Mesenchymal stem cell (in vitro differentiated cells and primary cell): ENCODE results near the gene PLK5.

ENCODE experiments used
- DNase-seq: peaks from one replicate; pipeline ENCODE4 v3.0.0-alpha.2; 2013
- H2AFZ ChIP-seq: one replicate; pipeline ENCODE4 v1.6.1; 2013; ENCODE audit warnings: low read depth, mild to moderate bottlenecking, control low read depth, inconsistent platforms, low read length, moderate library complexity
- H2AK5ac ChIP-seq: 2 replicates; pipeline ENCODE4 v1.6.1; 2013; ENCODE audit warnings: low read length, moderate library complexity, mild to moderate bottlenecking, inconsistent platforms; ENCODE audit not compliant: severe bottlenecking
- H2BK120ac ChIP-seq: one replicate; pipeline ENCODE4 v1.6.1; 2013; ENCODE audit warnings: low read depth, mild to moderate bottlenecking, inconsistent platforms, low read length, moderate library complexity
- H2BK12ac ChIP-seq, 2 experiments: one replicate each; pipeline ENCODE4 v1.6.1; 2013; ENCODE audit warnings: inconsistent platforms in 2 of 2, low read length in 2 of 2, mild to moderate bottlenecking in 2 of 2, moderate library complexity in 2 of 2, control low read depth in 1 of 2
- H2BK15ac ChIP-seq: one replicate; pipeline ENCODE4 v1.6.1; 2013; ENCODE audit warnings: mild to moderate bottlenecking, low read depth, inconsistent platforms; ENCODE audit not compliant: poor library complexity, severe bottlenecking
- H2BK5ac ChIP-seq: 2 replicates; pipeline ENCODE4 v1.6.1; 2013; ENCODE audit warnings: low read depth, mild to moderate bottlenecking, low read length, control low read depth, inconsistent platforms; ENCODE audit not compliant: poor library complexity, severe bottlenecking
- H3K14ac ChIP-seq, 2 experiments: one replicate each; pipeline ENCODE4 v1.6.1; 2013; ENCODE audit warnings: inconsistent platforms in 2 of 2, low read length in 2 of 2, control low read depth in 1 of 2, mild to moderate bottlenecking in 1 of 2, moderate library complexity in 1 of 2
- H3K18ac ChIP-seq, 2 experiments: one replicate each; pipeline ENCODE4 v1.6.1; 2013; ENCODE audit warnings: inconsistent platforms in 2 of 2, low read length in 2 of 2, control low read depth in 1 of 2, low read depth in 1 of 2, mild to moderate bottlenecking in 1 of 2
- H3K23ac ChIP-seq, 2 experiments: one replicate each; pipeline ENCODE4 v1.6.1; 2013; ENCODE audit warnings: inconsistent platforms in 2 of 2, low read length in 2 of 2, mild to moderate bottlenecking in 2 of 2, moderate library complexity in 2 of 2, control low read depth in 1 of 2
- H3K27ac ChIP-seq: 2 replicates; pipeline ENCODE4 v1.5.1; 2013; ENCODE audit warnings: mild to moderate bottlenecking, moderate library complexity, low read length, control low read depth, inconsistent platforms; ENCODE audit not compliant: poor library complexity, severe bottlenecking
- H3K27me3 ChIP-seq, 2 experiments: 2 replicates each; pipeline versions ENCODE4 v1.6.1 to v1.7.0; 2013; ENCODE audit warnings: low read length in 2 of 2, mild to moderate bottlenecking in 2 of 2, moderate library complexity in 2 of 2, control low read depth in 1 of 2, inconsistent platforms in 1 of 2; ENCODE audit not compliant: control insufficient read depth in 1 of 2, insufficient read depth in 1 of 2
- H3K36me3 ChIP-seq, 2 experiments: 2 replicates each; pipeline versions ENCODE4 v1.6.1 to v1.7.0; 2013; ENCODE audit warnings: low read length in 2 of 2, control low read depth in 1 of 2, inconsistent platforms in 1 of 2, low read depth in 1 of 2, mild to moderate bottlenecking in 1 of 2; ENCODE audit not compliant: insufficient read depth in 2 of 2, control insufficient read depth in 1 of 2
- H3K4ac ChIP-seq, 2 experiments: one replicate each; pipeline ENCODE4 v1.6.1; 2013; ENCODE audit warnings: inconsistent platforms in 2 of 2, low read length in 2 of 2, mild to moderate bottlenecking in 2 of 2, moderate library complexity in 2 of 2, control low read depth in 1 of 2, low read depth in 1 of 2
- H3K4me1 ChIP-seq: 2 replicates; pipeline ENCODE4 v1.6.1; 2013; ENCODE audit warnings: low read depth, low read length, control low read depth; ENCODE audit not compliant: control insufficient read depth, insufficient read depth
- H3K4me2 ChIP-seq: 2 replicates; pipeline ENCODE4 v1.6.1; 2013; ENCODE audit warnings: low read length, mild to moderate bottlenecking, inconsistent platforms; ENCODE audit not compliant: poor library complexity, severe bottlenecking
- H3K4me3 ChIP-seq, 2 experiments: 2 replicates each; pipeline versions ENCODE4 v1.5.1 to v1.7.0; 2013; ENCODE audit warnings: low read length in 2 of 2, mild to moderate bottlenecking in 2 of 2, control low read depth in 1 of 2, low read depth in 1 of 2; ENCODE audit not compliant: insufficient read depth in 1 of 2
- H3K79me1 ChIP-seq: replicated peaks from 2 replicates; pipeline ENCODE4 v1.6.1; 2013; ENCODE audit warnings: mild to moderate bottlenecking, control low read depth, low read length, inconsistent platforms; ENCODE audit not compliant: poor library complexity, severe bottlenecking
- H3K9ac ChIP-seq: 2 replicates; pipeline ENCODE4 v1.7.0; 2013; ENCODE audit warnings: mild to moderate bottlenecking, low read length, moderate library complexity
- H3K9me3 ChIP-seq: 2 replicates; pipeline ENCODE4 v1.7.0; 2013; ENCODE audit warnings: mild to moderate bottlenecking, low read length; ENCODE audit not compliant: control insufficient read depth
- H4K8ac ChIP-seq: one replicate; pipeline ENCODE4 v1.6.1; 2013; ENCODE audit warnings: inconsistent platforms, mild to moderate bottlenecking, low read length, moderate library complexity
- H4K91ac ChIP-seq: one replicate; pipeline ENCODE4 v1.6.1; 2013; ENCODE audit warnings: mild to moderate bottlenecking, low read length, inconsistent platforms
- WGBS: methylation state at CpG from one replicate; pipeline ENCODE4 v1.1.7; 2013; ENCODE audit warnings: mixed read lengths; 5-methylcytosine and 5-hydroxymethylcytosine counted together

The PLK5 gene

DNA sequence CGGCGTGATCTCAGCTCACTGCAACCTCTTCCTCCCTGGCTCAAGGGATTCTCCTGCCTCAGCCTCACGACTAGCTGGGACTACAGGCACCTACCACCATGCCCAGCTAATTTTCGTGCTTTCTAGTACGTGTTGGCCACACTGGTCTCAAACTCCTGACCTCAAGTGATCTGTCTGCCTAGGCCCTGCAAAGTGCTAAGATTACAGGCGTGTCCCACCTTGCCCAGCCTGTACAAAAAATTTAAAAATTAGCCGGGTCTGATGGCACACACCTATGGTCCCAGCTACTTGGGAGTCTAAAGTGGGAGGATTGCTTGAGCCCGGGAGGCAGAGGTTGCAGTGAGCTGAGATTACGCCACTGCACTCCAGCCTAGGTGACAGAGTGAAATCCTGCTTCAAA lies 48.9 kb downstream of the PLK5 start:
- H3K4ac ChIP-seq, result no peak overlapping the region
- H3K79me1 ChIP-seq, result peaks cover 12% of the 10 kb centered on the region
- H4K91ac ChIP-seq, result no peak overlapping the region
- no peak overlapping the region for H2BK5ac ChIP-seq
- H3K27ac ChIP-seq, result no peak overlapping the region
- no peak overlapping the region for H2AK5ac ChIP-seq
- no peak overlapping the region for H3K4me2 ChIP-seq
- no peak overlapping the region for H3K9ac ChIP-seq
- peaks cover 0 to 8% of the 10 kb centered on the region in 2 experiments for H3K27me3 ChIP-seq
- no peak overlapping the region for H4K8ac ChIP-seq
- H2AFZ ChIP-seq, result no peak overlapping the region
- no peak for DNase-seq
- no peak overlapping the region for H3K23ac ChIP-seq
- WGBS, result 85% methylated on average over 9 of the region's 9 CpGs
- peak overlapping the region; percentile 15 for H2BK15ac ChIP-seq
- no peak overlapping the region for H3K18ac ChIP-seq
- H3K36me3 ChIP-seq, result peaks cover 14 to 32% of the 10 kb centered on the region in 2 experiments
- H3K4me1 ChIP-seq, result peaks cover 6% of the 10 kb centered on the region
- H2BK120ac ChIP-seq, result no peak overlapping the region
- H2BK12ac ChIP-seq, result no peak overlapping the region
- no peaks in the 10 kb centered on the region for H3K9me3 ChIP-seq
- H3K14ac ChIP-seq, result no peak overlapping the region
- no peak overlapping the region for H3K4me3 ChIP-seq

DNA sequence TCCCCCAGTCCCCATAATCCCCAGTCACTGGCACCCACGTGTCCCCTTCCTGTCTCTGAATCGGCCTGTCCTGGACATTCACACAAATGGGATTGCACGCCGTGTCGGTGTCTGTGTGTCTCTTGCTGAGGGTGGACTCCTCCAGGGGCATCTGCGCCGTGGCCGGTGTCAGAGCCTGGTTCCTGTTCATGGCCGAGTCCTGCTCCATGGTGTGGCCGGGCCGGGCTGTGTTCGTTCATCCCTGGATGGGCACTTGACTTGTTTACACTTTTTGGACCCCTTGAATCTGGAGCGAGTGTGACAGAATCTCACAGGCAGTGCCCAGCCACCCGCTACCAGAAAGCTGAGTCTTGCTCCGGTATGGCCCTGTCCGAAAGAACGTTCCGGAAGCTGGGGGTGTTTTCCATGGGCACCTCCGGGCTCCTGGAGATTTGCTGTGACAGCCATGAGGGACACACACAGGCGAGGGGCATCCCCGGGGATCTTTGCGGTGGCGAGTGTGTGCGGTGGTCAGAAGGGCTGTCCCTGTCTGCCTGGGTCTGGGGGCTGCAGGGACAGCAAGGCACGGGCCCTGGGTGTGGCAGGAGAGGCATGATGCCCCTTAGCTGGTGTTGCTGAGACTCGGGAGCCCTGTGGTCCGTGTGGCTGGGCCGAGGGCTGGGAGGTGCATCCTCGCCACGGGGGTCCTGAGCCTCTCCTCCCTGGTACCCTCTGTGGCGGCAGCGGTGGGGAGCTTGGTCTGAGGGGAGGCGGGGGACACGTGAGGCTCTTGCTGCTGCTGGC lies 50.7 kb downstream of the PLK5 start:
- no peak overlapping the region for H4K91ac ChIP-seq
- H3K27ac ChIP-seq, result no peak overlapping the region
- no peak overlapping the region for H3K4me3 ChIP-seq
- H3K9ac ChIP-seq, result no peak overlapping the region
- no peak overlapping the region for H2BK120ac ChIP-seq
- H4K8ac ChIP-seq, result no peak overlapping the region
- peaks cover 0 to 4% of the 10 kb centered on the region in 2 experiments for H3K27me3 ChIP-seq
- no peak overlapping the region for H2AK5ac ChIP-seq
- no peak overlapping the region for H2AFZ ChIP-seq
- H3K23ac ChIP-seq, result no peak overlapping the region
- no peak overlapping the region for H3K4me2 ChIP-seq
- H2BK12ac ChIP-seq, result peak overlapping the region in 1 of 2 experiments; percentile 73
- no peaks in the 10 kb centered on the region for H3K9me3 ChIP-seq
- H3K18ac ChIP-seq, result no peak overlapping the region
- H2BK15ac ChIP-seq, result no peak overlapping the region
- 96% methylated on average over 34 of the region's 34 CpGs for WGBS
- H3K4me1 ChIP-seq, result no peaks in the 10 kb centered on the region
- DNase-seq, result no peak
- H2BK5ac ChIP-seq, result no peak overlapping the region
- peaks cover 12% of the 10 kb centered on the region for H3K79me1 ChIP-seq
- no peak overlapping the region for H3K4ac ChIP-seq
- no peak overlapping the region for H3K14ac ChIP-seq
- peaks cover 23 to 50% of the 10 kb centered on the region in 2 experiments for H3K36me3 ChIP-seq

DNA sequence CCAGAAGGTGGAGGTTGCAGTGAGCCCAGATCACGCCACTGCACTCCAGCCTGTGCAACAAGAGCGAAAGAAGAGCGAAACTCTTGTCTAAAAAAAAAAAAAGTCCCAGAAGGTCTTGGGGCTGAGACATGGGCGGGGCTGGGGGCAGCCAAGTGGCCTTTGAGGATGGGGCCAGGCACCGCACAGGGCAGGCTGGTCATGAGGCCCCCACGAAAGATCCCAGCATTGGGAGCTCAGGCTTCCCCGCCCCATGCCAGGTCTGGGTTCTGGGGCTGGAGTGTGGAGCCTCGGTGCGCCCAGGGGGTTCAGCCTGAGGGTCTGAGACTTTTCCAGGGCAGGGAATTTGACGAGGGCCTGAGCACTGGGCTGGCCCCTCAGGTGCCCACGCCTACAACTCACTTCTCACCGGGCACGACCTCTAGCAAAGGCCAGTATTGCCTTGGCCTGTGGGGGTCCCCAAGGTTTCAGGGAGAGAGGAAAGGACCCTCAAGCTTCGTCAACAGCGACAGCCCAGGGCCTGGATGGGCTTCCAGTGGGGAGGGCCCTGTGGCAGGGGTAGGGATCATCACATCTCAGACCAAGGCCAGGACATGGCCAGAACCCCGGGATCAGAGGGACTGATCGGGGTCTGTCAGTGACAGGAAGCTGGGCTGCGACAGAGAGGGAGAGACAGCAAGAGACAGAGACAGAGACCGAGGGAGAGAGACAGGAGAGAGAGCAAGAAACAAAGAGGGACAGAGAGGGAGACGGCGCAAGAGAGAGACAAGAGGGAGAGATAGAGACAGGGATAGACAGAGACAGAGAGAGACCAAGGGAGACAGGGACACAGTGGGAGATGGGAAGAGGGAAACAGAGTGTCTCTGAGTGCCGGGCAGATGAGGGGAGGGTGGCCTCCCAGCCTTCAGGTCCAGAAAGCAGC lies 51.7 kb downstream of the PLK5 start:
- Histone ChIP-seq H3K4me3 (no peak overlapping the region), H2BK12ac (no peak overlapping the region), H2AFZ (no peak overlapping the region), H3K4me1 (no peaks in the 10 kb centered on the region), H3K9me3 (no peaks in the 10 kb centered on the region), H4K91ac (no peak overlapping the region), H3K4me2 (no peak overlapping the region), H2BK120ac (no peak overlapping the region), H3K4ac (no peak overlapping the region), H3K27me3 (no peaks in the 10 kb centered on the region), H3K27ac (no peak overlapping the region), H2AK5ac (no peak overlapping the region), H3K9ac (no peak overlapping the region), H2BK5ac (no peak overlapping the region), H2BK15ac (no peak overlapping the region), H3K79me1 (peaks cover 15% of the 10 kb centered on the region), H3K14ac (no peak overlapping the region), H4K8ac (no peak overlapping the region), H3K36me3 (peaks cover 33 to 59% of the 10 kb centered on the region in 2 experiments), H3K23ac (no peak overlapping the region), H3K18ac (no peak overlapping the region)
- no peak for DNase-seq
- 93% methylated on average over 22 of the region's 22 CpGs for WGBS
